HCT116 (cell line): ENCODE results near the gene TMCC1. TPM values are rescaled to one million over a fixed set of nuclear protein-coding genes. Genes with fewer than 3 reads are reported as not detected.

ENCODE experiments used
- ATAC-seq: fragments of 200-7000 bp; cut with Tn5 transposase; 2 replicates; pipeline ENCODE4 v1.9.1; 2020; ENCODE audit warnings: mild to moderate bottlenecking, moderate library complexity
- BruUV-seq: library from RNA; stranded (reverse); fragments of 400-500 nt; replicated peaks from 2 replicates; lab custom pipeline; 2021; lab: Mats Ljungman, UMichigan
- CTCF ChIA-PET: fragments of 300-600 bp; sonication (Branson Sonifier 250); formaldehyde crosslinking; loops from one replicate; lab custom pipeline; 2021; ENCODE audit warnings: antibody characterized with exemption; lab: Charles Lee
- POLR2A ChIA-PET: fragments of 300-600, 350-600 bp; sonication (Branson Sonifier 250); formaldehyde crosslinking; loops from one replicate; lab custom pipeline; 2021; ENCODE audit warnings: antibody characterized with exemption; lab: Charles Lee
- RAD21 ChIA-PET, 2 experiments: fragments of 300-600 bp; sonication (Branson Sonifier 250); formaldehyde crosslinking; loops; one replicate each; lab custom pipeline; 2023; ENCODE audit warnings: low total read pairs in 2 of 2; ENCODE audit not compliant: uncharacterized antibody in 2 of 2, unreplicated experiment in 2 of 2, low non-redundant PET in 1 of 2; lab: Charles Lee
- DNase-seq: peaks from one replicate; pipeline ENCODE4 v3.0.0-alpha.2; 2010; ENCODE audit warnings: low read depth, low spot score
- H2AFZ ChIP-seq: fragments of 200-600 bp; shearing (Covaris generic), sonication (generic); 2 replicates; pipeline ENCODE4 v1.6.1; 2017; ENCODE audit warnings: low read depth, mixed run types, mixed read lengths, antibody characterized with exemption, low read length; ENCODE audit not compliant: poor library complexity, severe bottlenecking
- H3K27ac ChIP-seq: 2 replicates; pipeline ENCODE4 v1.5.1; 2012; ENCODE audit warnings: low read depth, low read length
- H3K27me3 ChIP-seq: fragments of 200-600 bp; sonication (generic); 2 replicates; pipeline ENCODE4 v1.6.1; 2016; ENCODE audit warnings: mixed run types, low read length, mixed read lengths; ENCODE audit not compliant: insufficient read depth
- H3K36me3 ChIP-seq, 2 experiments: fragments of 200-500 bp in 1 of 2; fragments of 200-600 bp in 1 of 2; sonication (Bioruptor generic) in 1 of 2; sonication (generic) in 1 of 2; 2 replicates each; pipeline versions ENCODE4 v1.5.1 to v1.6.1; 2014 to 2016; ENCODE audit warnings: low read length in 2 of 2, inconsistent platforms in 1 of 2, mixed read lengths in 1 of 2, mixed run types in 1 of 2; ENCODE audit not compliant: insufficient read depth in 2 of 2, control insufficient read depth in 1 of 2
- H3K4me1 ChIP-seq, 2 experiments: fragments of 200-600 bp in 1 of 2; sonication (generic) in 1 of 2; 2 replicates each; pipeline versions ENCODE4 v1.5.1 to v1.6.1; 2012 to 2017; ENCODE audit warnings: low read length in 2 of 2, inconsistent platforms in 1 of 2, mild to moderate bottlenecking in 1 of 2, mixed read lengths in 1 of 2, mixed run types in 1 of 2, moderate library complexity in 1 of 2; ENCODE audit not compliant: insufficient read depth in 2 of 2, control insufficient read depth in 1 of 2
- H3K4me2 ChIP-seq: fragments of 200-600 bp; sonication (generic); 2 replicates; pipeline ENCODE4 v1.6.1; 2017; ENCODE audit warnings: mixed run types, low read length, mixed read lengths
- H3K4me3 ChIP-seq, 2 experiments: fragments of 200-600 bp in 1 of 2; sonication (generic) in 1 of 2; replicated peaks in 1 of 2; 2 replicates each; pipeline ENCODE4 v1.5.1; 2011 to 2016; ENCODE audit warnings: low read length in 2 of 2, control low read depth in 1 of 2, low read depth in 1 of 2, mild to moderate bottlenecking in 1 of 2, mixed read lengths in 1 of 2, mixed run types in 1 of 2
- H3K79me2 ChIP-seq: fragments of 200-600 bp; sonication (generic); 2 replicates; pipeline ENCODE4 v1.6.1; 2017; ENCODE audit warnings: mild to moderate bottlenecking, mixed run types, low read length, moderate library complexity, mixed read lengths; ENCODE audit not compliant: insufficient read depth
- H3K9ac ChIP-seq: fragments of 200-600 bp; sonication (generic); 2 replicates; pipeline ENCODE4 v1.6.1; 2016; ENCODE audit warnings: low read length, mixed read lengths
- H3K9me2 ChIP-seq: fragments of 200-600 bp; sonication (generic), shearing (Covaris generic); 2 replicates; pipeline ENCODE4 v1.6.1; 2017; ENCODE audit warnings: mixed run types, mild to moderate bottlenecking, moderate library complexity; ENCODE audit not compliant: insufficient read depth
- H3K9me3 ChIP-seq, 2 experiments: fragments of 200-500 bp in 1 of 2; fragments of 200-600 bp in 1 of 2; sonication (Bioruptor generic) in 1 of 2; sonication (generic) in 1 of 2; 2 replicates each; pipeline ENCODE4 v1.6.1; 2014 to 2017; ENCODE audit warnings: low read length in 2 of 2, mixed read lengths in 2 of 2, inconsistent platforms in 1 of 2, low read depth in 1 of 2, mild to moderate bottlenecking in 1 of 2, mixed run types in 1 of 2, moderate library complexity in 1 of 2; ENCODE audit not compliant: control insufficient read depth in 1 of 2, insufficient read depth in 1 of 2
- H4K20me1 ChIP-seq: fragments of 200-600 bp; sonication (generic), shearing (Covaris generic); 2 replicates; pipeline ENCODE4 v1.6.1; 2017; ENCODE audit warnings: mixed run types, mild to moderate bottlenecking, moderate library complexity; ENCODE audit not compliant: insufficient read depth
- POLR2AphosphoS5 ChIP-seq: IDR thresholded peaks from 2 replicates; pipeline ENCODE4 v1.6.1; 2011; ENCODE audit warnings: mild to moderate bottlenecking, low read depth, low read length, moderate library complexity
- SP1 ChIP-seq: IDR thresholded peaks from 2 replicates; pipeline ENCODE4 v1.6.1; 2012; ENCODE audit warnings: low read depth
- intact Hi-C: fragments of 100-400 bp; cut with micrococcal nuclease; formaldehyde crosslinking; loops from 2 replicates; pipeline ENCODE4 v1.10.0; 2022
- total RNA-seq: library from RNA; stranded (reverse); gene quantifications from one replicate; pipeline ENCODE4 v1.2.1, GENCODE V29; 2021; ENCODE audit not compliant: unreplicated experiment
- TF ChIP-seq, protein P1 (sequence below): IDR thresholded peaks from 2 replicates; pipeline ENCODE4 v1.6.1; 2011; ENCODE audit warnings: mild to moderate bottlenecking, low read length, moderate library complexity; ENCODE audit not compliant: insufficient replicate concordance; ENCODE audit errors: extremely low read depth

Gene TMCC1
- total RNA-seq, 1 experiment from 2014 or later: 32.5 TPM

DNA sequence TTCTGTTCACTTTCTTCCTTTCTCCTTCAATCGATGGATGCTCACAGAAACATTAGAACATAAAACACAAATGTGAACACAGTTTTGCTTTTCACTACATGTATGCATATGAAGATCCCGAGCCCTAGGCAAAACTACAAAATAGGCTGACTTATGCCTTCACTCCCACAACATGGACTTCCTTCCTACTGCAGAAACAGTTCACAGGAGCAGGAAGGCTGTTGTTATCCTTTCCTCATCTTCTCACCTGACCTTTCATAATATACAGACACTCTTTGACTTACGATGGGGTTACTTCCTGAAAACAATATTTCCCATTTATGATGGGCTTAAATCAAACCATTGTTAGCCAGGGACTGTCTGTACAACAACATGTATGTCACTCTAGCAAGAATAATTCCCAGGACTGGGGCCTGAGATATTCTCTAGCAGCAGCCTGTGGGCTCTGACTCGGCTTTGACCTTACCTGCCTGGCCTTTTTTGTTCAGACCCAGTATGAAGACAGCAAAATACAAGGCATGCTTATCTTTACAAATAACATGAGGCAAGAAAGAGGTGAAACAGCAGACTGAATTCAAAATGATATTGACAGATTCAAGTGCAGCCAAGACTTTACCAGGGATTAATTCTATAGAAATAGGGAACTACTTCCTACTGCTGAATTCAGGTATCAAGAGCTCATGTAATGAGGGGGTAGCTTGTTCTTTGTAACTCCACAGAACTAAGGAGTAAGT is 235.2 kb downstream of the TMCC1 start:
- H3K36me3 ChIP-seq: peaks cover 5 to 7% of the 10 kb centered on the region in 2 experiments; a peak in 1 of 4 replicates
- H3K9ac ChIP-seq: peak overlapping the region; percentile 25
- intact Hi-C loops: no loop called here
- DNase-seq: no peak
- H3K27me3 ChIP-seq: no peaks in the 10 kb centered on the region
- TF ChIP-seq POLR2AphosphoS5: no peak
- TF ChIP-seq, protein P1, sequence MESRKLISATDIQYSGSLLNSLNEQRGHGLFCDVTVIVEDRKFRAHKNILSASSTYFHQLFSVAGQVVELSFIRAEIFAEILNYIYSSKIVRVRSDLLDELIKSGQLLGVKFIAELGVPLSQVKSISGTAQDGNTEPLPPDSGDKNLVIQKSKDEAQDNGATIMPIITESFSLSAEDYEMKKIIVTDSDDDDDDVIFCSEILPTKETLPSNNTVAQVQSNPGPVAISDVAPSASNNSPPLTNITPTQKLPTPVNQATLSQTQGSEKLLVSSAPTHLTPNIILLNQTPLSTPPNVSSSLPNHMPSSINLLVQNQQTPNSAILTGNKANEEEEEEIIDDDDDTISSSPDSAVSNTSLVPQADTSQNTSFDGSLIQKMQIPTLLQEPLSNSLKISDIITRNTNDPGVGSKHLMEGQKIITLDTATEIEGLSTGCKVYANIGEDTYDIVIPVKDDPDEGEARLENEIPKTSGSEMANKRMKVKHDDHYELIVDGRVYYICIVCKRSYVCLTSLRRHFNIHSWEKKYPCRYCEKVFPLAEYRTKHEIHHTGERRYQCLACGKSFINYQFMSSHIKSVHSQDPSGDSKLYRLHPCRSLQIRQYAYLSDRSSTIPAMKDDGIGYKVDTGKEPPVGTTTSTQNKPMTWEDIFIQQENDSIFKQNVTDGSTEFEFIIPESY: no peak
- TF ChIP-seq SP1: peak; percentile 19; the same call in 1 of the 2 replicates
- H3K4me1 ChIP-seq: peaks cover 77 to 86% of the 10 kb centered on the region in 2 experiments
- H4K20me1 ChIP-seq: no peaks in the 10 kb centered on the region
- peak overlapping the region; percentile 62 for H3K27ac ChIP-seq
- peaks cover 15% of the 10 kb centered on the region; the same call in 1 of the 2 replicates for H3K79me2 ChIP-seq
- peak overlapping the region; percentile 75 for H3K4me2 ChIP-seq
- no peaks in the 10 kb centered on the region for H3K9me3 ChIP-seq
- CTCF ChIA-PET: no interaction called here
- H3K9me2 ChIP-seq: no peaks in the 10 kb centered on the region
- no TSS peak for BruUV-seq
- no peak for ATAC-seq
- no peak overlapping the region for H2AFZ ChIP-seq
- RAD21 ChIA-PET: no interaction called here
- POLR2A ChIA-PET: no interaction called here
- no peak overlapping the region for H3K4me3 ChIP-seq
